Measurements from ENCODE around the gene KCNK1.

KCNK1 gene

DNA sequence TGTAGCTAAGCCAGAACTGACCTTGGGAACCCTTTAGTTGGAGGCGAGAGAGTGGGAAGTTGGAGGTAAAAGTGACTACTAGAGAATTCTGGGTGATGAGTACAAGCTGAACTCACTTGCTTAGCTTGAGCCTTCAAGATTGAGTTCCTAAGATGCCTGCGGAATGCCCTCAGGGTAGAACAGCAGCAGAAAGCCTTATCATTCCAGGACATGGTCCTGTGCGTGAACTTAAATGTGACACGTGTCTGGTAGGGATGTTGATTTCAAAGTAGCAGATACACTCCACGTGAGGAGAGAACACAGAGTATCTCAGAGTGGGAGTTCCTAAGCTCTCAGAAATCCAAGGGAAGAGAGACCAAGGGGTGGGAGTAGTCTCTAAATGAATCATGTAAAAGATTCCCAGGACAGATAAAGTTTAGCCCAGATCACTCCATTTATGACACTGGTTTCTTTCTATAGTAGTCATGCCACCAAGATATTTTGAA is 60.1 kb downstream of the KCNK1 start:
- TF ChIP-seq, protein P1, sequence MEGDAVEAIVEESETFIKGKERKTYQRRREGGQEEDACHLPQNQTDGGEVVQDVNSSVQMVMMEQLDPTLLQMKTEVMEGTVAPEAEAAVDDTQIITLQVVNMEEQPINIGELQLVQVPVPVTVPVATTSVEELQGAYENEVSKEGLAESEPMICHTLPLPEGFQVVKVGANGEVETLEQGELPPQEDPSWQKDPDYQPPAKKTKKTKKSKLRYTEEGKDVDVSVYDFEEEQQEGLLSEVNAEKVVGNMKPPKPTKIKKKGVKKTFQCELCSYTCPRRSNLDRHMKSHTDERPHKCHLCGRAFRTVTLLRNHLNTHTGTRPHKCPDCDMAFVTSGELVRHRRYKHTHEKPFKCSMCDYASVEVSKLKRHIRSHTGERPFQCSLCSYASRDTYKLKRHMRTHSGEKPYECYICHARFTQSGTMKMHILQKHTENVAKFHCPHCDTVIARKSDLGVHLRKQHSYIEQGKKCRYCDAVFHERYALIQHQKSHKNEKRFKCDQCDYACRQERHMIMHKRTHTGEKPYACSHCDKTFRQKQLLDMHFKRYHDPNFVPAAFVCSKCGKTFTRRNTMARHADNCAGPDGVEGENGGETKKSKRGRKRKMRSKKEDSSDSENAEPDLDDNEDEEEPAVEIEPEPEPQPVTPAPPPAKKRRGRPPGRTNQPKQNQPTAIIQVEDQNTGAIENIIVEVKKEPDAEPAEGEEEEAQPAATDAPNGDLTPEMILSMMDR (IDR thresholded peaks at IDR 0.05), result no peak
- Histone ChIP-seq H3K4me1 (ENCODE audit: control insufficient read depth in 1 of 2, insufficient read depth in 1 of 2, low read depth in 1 of 2, low read length in 1 of 2) (no peaks in the 10 kb centered on the region), H3K27me3 (no peaks in the 10 kb centered on the region), H3K9me3 (no peaks in the 10 kb centered on the region), H3K4me3 (ENCODE audit: low read depth in 1 of 2, low read length in 1 of 2) (no peak overlapping the region), H3K36me3 (no peaks in the 10 kb centered on the region), H3K27ac (no peak overlapping the region)

DNA sequence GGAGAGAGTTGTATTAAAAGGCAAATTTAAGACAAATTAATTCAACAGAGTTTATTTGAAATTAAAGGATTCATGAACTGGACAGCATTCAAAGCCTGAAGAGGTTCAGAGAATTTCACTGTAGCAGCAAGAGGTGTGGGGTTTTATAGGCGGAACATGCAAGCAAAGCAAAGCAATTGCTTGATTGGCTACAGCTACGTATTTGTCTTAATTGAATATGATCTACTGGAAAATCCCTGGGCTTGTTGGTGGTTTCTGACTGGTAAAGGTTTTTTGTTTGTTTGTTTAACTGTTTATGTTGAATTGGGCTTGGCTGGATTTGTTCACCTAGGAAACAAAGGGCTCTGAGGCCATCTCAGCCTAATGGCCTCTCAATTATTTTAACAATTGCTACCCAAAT is 61.5 kb downstream of the KCNK1 start:
- Histone ChIP-seq H3K4me3 (ENCODE audit: low read depth in 1 of 2, low read length in 1 of 2) (no peak overlapping the region), H3K9me3 (no peaks in the 10 kb centered on the region), H3K36me3 (no peaks in the 10 kb centered on the region), H3K4me1 (ENCODE audit: control insufficient read depth in 1 of 2, insufficient read depth in 1 of 2, low read depth in 1 of 2, low read length in 1 of 2) (no peaks in the 10 kb centered on the region), H3K27ac (no peak overlapping the region), H3K27me3 (no peaks in the 10 kb centered on the region)
- TF ChIP-seq, protein P1 (IDR thresholded peaks at IDR 0.05), result no peak

DNA sequence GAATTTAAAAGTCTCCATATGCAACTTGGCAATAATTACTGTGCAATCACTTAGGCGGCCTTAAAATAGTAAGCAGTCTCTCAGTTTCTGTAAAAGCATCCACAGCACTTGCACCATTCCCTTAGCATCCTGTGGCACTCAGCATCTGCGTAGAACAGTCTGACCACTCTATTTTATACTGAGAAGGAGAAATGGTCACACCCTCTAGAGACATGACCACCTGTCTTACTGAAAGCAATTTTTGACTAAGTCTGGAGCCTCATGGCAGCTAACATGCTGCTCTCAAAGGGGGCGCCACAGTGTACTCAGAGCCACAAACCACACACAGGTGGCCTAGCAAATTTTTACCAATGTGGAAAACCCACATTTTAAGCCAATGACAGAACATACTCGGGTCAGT is 62.0 kb downstream of the KCNK1 start:
- TF ChIP-seq, protein P1 (IDR thresholded peaks at IDR 0.05), result no peak
- no peak overlapping the region for H3K27ac ChIP-seq
- H3K36me3 ChIP-seq, result no peaks in the 10 kb centered on the region
- no peaks in the 10 kb centered on the region for H3K4me1 ChIP-seq (ENCODE audit: control insufficient read depth in 1 of 2, insufficient read depth in 1 of 2, low read depth in 1 of 2, low read length in 1 of 2)
- no peaks in the 10 kb centered on the region for H3K9me3 ChIP-seq
- H3K27me3 ChIP-seq, result no peaks in the 10 kb centered on the region
- H3K4me3 ChIP-seq (ENCODE audit: low read depth in 1 of 2, low read length in 1 of 2), result no peak overlapping the region

DNA sequence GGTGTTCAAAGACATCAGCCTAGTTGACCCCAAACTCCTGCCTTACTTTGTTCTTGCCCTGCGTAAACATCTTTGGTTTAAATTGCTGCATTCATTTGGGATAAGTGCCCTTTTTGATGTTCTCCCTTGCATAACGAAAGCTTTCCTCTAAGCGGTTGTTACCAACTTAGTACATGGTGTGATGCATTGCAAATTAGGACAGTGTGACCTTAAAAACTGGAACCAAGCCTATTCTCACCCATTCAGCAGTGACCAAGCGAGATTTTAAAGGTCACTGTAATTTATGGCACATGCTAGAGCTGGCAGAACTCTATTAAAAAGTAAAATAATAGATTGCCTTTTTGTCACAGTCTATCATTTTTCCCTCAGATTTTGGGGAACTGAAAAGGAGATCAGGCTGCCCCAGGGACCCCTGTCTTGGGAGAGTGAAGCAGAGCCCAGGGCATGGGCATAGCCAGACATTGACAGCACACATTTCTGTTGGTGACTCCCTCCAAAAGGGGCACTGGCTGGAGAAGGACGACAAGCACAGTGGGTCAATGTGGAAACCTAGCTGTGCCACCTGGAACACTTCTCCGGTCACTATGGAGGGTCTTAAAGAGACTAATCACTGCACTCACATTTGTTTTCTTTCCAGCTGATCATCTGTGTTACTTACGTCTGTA is 63.9 kb downstream of the KCNK1 start:
- Histone ChIP-seq H3K9me3 (no peaks in the 10 kb centered on the region), H3K4me1 (ENCODE audit: control insufficient read depth in 1 of 2, insufficient read depth in 1 of 2, low read depth in 1 of 2, low read length in 1 of 2) (no peaks in the 10 kb centered on the region), H3K27ac (no peak overlapping the region), H3K27me3 (no peaks in the 10 kb centered on the region), H3K36me3 (no peaks in the 10 kb centered on the region), H3K4me3 (ENCODE audit: low read depth in 1 of 2, low read length in 1 of 2) (no peak overlapping the region)
- TF ChIP-seq, protein P1 (IDR thresholded peaks at IDR 0.05), result no peak

DNA sequence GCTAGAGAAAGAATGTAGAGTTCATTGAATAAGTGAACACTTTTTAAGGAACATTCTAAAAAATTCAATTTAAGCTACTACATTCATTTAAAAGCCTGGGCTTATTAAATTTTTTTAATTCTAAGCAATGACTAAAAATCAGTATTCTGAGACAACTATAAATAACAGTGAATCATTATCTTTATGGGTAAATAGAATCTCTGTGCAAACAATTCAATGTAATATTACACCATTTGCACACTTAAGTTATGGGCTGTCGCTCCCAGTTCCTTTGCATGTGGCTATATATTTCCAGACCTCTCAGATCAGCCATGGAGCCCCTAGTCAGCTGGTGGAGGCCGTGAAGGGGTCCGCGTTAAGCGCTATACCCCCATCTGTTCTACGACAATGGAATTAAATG is 65.1 kb downstream of the KCNK1 start:
- H3K27me3 ChIP-seq, result no peaks in the 10 kb centered on the region
- H3K27ac ChIP-seq, result no peak overlapping the region
- H3K36me3 ChIP-seq, result no peaks in the 10 kb centered on the region
- H3K4me1 ChIP-seq (ENCODE audit: control insufficient read depth in 1 of 2, insufficient read depth in 1 of 2, low read depth in 1 of 2, low read length in 1 of 2), result no peaks in the 10 kb centered on the region
- H3K9me3 ChIP-seq, result no peaks in the 10 kb centered on the region
- TF ChIP-seq, protein P1 (IDR thresholded peaks at IDR 0.05), result no peak
- H3K4me3 ChIP-seq (ENCODE audit: low read depth in 1 of 2, low read length in 1 of 2), result no peak overlapping the region

Measured in neutrophil (primary cell).